CD14-positive monocyte (primary cell): ENCODE results near the gene DIAPH1. TPM values are rescaled to one million over a fixed set of nuclear protein-coding genes. Genes with fewer than 3 reads are reported as not detected.

Source experiments
- DNase-seq, 3 donors: peaks; one replicate each; pipeline ENCODE4 v3.0.0-alpha.2; 2011 to 2022
- H2AFZ ChIP-seq: 2 replicates; pipeline ENCODE4 v1.6.0; 2012; ENCODE audit warnings: mild to moderate bottlenecking, low read depth, low read length, inconsistent platforms; ENCODE audit not compliant: insufficient read depth, poor library complexity, severe bottlenecking
- H3K27ac ChIP-seq, 2 donors: 1 replicate in 1 of 2; 2 replicates in 1 of 2; pipeline ENCODE4 v1.5.1; 2012 to 2013; ENCODE audit warnings: low read length in 2 of 2, control low read depth in 1 of 2, inconsistent platforms in 1 of 2, low read depth in 1 of 2, mild to moderate bottlenecking in 1 of 2
- H3K27me3 ChIP-seq, 2 donors: one replicate each; pipeline versions ENCODE4 v1.6.0 to v1.6.1; 2011 to 2013; ENCODE audit warnings: low read length in 2 of 2; ENCODE audit not compliant: control insufficient read depth in 2 of 2, insufficient read depth in 2 of 2
- H3K36me3 ChIP-seq, 2 donors: replicated peaks in 1 of 2; 1 replicate in 1 of 2; 2 replicates in 1 of 2; pipeline versions ENCODE4 v1.5.1 to v1.6.1; 2012 to 2013; ENCODE audit warnings: low read length in 2 of 2, control low read depth in 1 of 2, inconsistent platforms in 1 of 2, mild to moderate bottlenecking in 1 of 2; ENCODE audit not compliant: insufficient read depth in 2 of 2, control insufficient read depth in 1 of 2
- H3K4me1 ChIP-seq, 2 donors: 1 replicate in 1 of 2; 2 replicates in 1 of 2; pipeline versions ENCODE4 v1.5.1 to v1.6.1; 2012 to 2013; ENCODE audit warnings: low read length in 2 of 2, control low read depth in 1 of 2, inconsistent platforms in 1 of 2, mild to moderate bottlenecking in 1 of 2, moderate library complexity in 1 of 2; ENCODE audit not compliant: insufficient read depth in 2 of 2, control insufficient read depth in 1 of 2
- H3K4me2 ChIP-seq: replicated peaks from 2 replicates; pipeline ENCODE3; 2012; ENCODE audit warnings: low read length, moderate library complexity, mild to moderate bottlenecking; ENCODE audit not compliant: poor library complexity, severe bottlenecking; ENCODE audit errors: extremely low read depth
- H3K4me3 ChIP-seq, 3 experiments: fragments of 200-600 bp in 1 of 3; sonication (generic) in 1 of 3; replicated peaks in 1 of 3; 1 replicate in 2 of 3; 2 replicates in 1 of 3; pipeline ENCODE4 v1.5.1; 2011 to 2013; ENCODE audit warnings: low read length in 3 of 3, mild to moderate bottlenecking in 3 of 3, control low read depth in 2 of 3, low read depth in 2 of 3, inconsistent platforms in 1 of 3, moderate library complexity in 1 of 3
- H3K79me2 ChIP-seq: 2 replicates; pipeline ENCODE4 v1.6.0; 2012; ENCODE audit warnings: mild to moderate bottlenecking, control low read depth, inconsistent platforms, low read length, moderate library complexity; ENCODE audit not compliant: insufficient read depth
- H3K9ac ChIP-seq: 2 replicates; pipeline ENCODE4 v1.6.0; 2017; ENCODE audit warnings: low read length, mild to moderate bottlenecking; ENCODE audit not compliant: insufficient read depth, poor library complexity, severe bottlenecking
- H3K9me3 ChIP-seq, 2 donors: replicated peaks in 1 of 2; 1 replicate in 1 of 2; 2 replicates in 1 of 2; pipeline versions ENCODE4 v1.5.1 to v1.6.1; 2012 to 2013; ENCODE audit warnings: low read length in 2 of 2, control low read depth in 1 of 2; ENCODE audit not compliant: control insufficient read depth in 1 of 2, insufficient read depth in 1 of 2
- H4K20me1 ChIP-seq: 2 replicates; pipeline ENCODE4 v1.6.0; 2012; ENCODE audit warnings: mild to moderate bottlenecking, low read length, control low read depth, moderate library complexity; ENCODE audit not compliant: insufficient read depth
- H3K27ac Mint-ChIP-seq, 7 donors: one replicate each; pipeline ENCODE4 v1.8.0; 2020; ENCODE audit warnings: mild to moderate bottlenecking in 7 of 7, mixed read lengths in 7 of 7, moderate library complexity in 6 of 7, inconsistent platforms in 2 of 7
- H3K27me3 Mint-ChIP-seq, 3 donors: one replicate each; pipeline ENCODE4 v1.8.0; 2021 to 2022; ENCODE audit warnings: low read depth in 3 of 3, mild to moderate bottlenecking in 3 of 3, mixed read lengths in 3 of 3, moderate library complexity in 3 of 3, inconsistent platforms in 1 of 3
- H3K36me3 Mint-ChIP-seq, 2 donors: one replicate each; pipeline ENCODE4 v1.8.0; 2020; ENCODE audit warnings: mixed read lengths in 2 of 2, inconsistent platforms in 1 of 2, mild to moderate bottlenecking in 1 of 2
- H3K4me1 Mint-ChIP-seq: one replicate; pipeline ENCODE4 v1.8.0; 2020; ENCODE audit warnings: mild to moderate bottlenecking, mixed read lengths
- H3K4me3 Mint-ChIP-seq, 2 donors: one replicate each; pipeline ENCODE4 v1.8.0; 2020; ENCODE audit warnings: mild to moderate bottlenecking in 2 of 2, mixed read lengths in 2 of 2, moderate library complexity in 1 of 2
- H3K9me3 Mint-ChIP-seq, 7 donors: one replicate each; pipeline ENCODE4 v1.8.0; 2020 to 2022; ENCODE audit warnings: mixed read lengths in 7 of 7, mild to moderate bottlenecking in 6 of 7, moderate library complexity in 6 of 7, inconsistent platforms in 2 of 7
- CTCF ChIP-seq: fragments of 200-600 bp; IDR thresholded peaks from one replicate; pipeline ENCODE4 v1.8.0; 2022; ENCODE audit warnings: antibody characterized with exemption, mild to moderate bottlenecking
- WGBS: methylation state at CpG from one replicate; pipeline ENCODE4 v1.1.5; 2013; ENCODE audit warnings: missing lambda C conversion rate; ENCODE audit not compliant: insufficient coverage; 5-methylcytosine and 5-hydroxymethylcytosine counted together
- intact Hi-C, 2 donors: fragments of 100-400 bp; cut with micrococcal nuclease; formaldehyde crosslinking; loops; one replicate each; pipeline versions ENCODE4 v1.15.0 to v1.15.1; 2023
- polyA plus RNA-seq, 3 donors: library from polyadenylated mRNA; depleted of rRNA in 1 of 3; unstranded in 2 of 3; stranded (reverse) in 1 of 3; fragments of 300-500 nt in 2 of 3; fragments of >200 nt in 1 of 3; fragmentation: Illumina TruSeq in 2 of 3; gene quantifications; 1 replicate in 2 of 3; 2 replicates in 1 of 3; pipeline ENCODE4 v1.2.3, GENCODE V29; 2012 to 2021

DIAPH1 gene
- polyA plus RNA-seq, 3 donors, result 60.2 to 140 (median 98.6) TPM

GRCh38 chr5:141477815-141478214, 141.0 kb downstream of the DIAPH1 start:
- Histone ChIP-seq H3K79me2 (no peaks in the 10 kb centered on the region), H3K27me3 (peaks cover 50 to 78% of the 10 kb centered on the region in 2 donors), H3K36me3 (no peaks in the 10 kb centered on the region), H3K9ac (no peak overlapping the region), H3K4me2 (no peak overlapping the region), H3K4me3 (no peak overlapping the region), H2AFZ (no peak overlapping the region), H4K20me1 (no peaks in the 10 kb centered on the region), H3K9me3 (peaks cover 0 to 20% of the 10 kb centered on the region in 2 donors), H3K4me1 (peaks cover 19 to 25% of the 10 kb centered on the region in 2 donors), H3K27ac (no peak overlapping the region)
- no peak for TF ChIP-seq CTCF
- H3K27me3 Mint-ChIP-seq, result peaks cover 49 to 72% (median 70%) of the 10 kb centered on the region in 3 donors
- no peak overlapping the region for H3K27ac Mint-ChIP-seq
- 65% methylated on average over 9 of the region's 13 CpGs for WGBS
- H3K36me3 Mint-ChIP-seq, result peaks cover 7 to 10% of the 10 kb centered on the region in 2 donors
- peaks cover 27% of the 10 kb centered on the region for H3K4me1 Mint-ChIP-seq
- peak overlapping the region in 1 of 2 donors; percentile 98 for H3K4me3 Mint-ChIP-seq
- no peak for DNase-seq
- intact Hi-C loops, result no loop called here
- H3K9me3 Mint-ChIP-seq, result peaks cover 0 to 28% (median 6%) of the 10 kb centered on the region in 7 donors

- peaks cover 19 to 25% of the 10 kb centered on the region in 2 donors for H3K4me1 ChIP-seq
- H2AFZ ChIP-seq, result no peak overlapping the region
- H3K9me3 ChIP-seq, result peaks cover 0 to 20% of the 10 kb centered on the region in 2 donors
- no peaks in the 10 kb centered on the region for H3K79me2 ChIP-seq
- H3K4me2 ChIP-seq, result peak overlapping the region; percentile 91
- H3K27ac ChIP-seq, result no peak overlapping the region
- peaks cover 7 to 10% of the 10 kb centered on the region in 2 donors for H3K36me3 Mint-ChIP-seq
- H3K27me3 ChIP-seq, result peaks cover 47 to 73% of the 10 kb centered on the region in 2 donors
- DNase-seq, result no peak
- no peak overlapping the region for H3K9ac ChIP-seq
- TF ChIP-seq CTCF, result no peak
- H3K9me3 Mint-ChIP-seq, result peaks cover 0 to 28% (median 6%) of the 10 kb centered on the region in 7 donors
- peak overlapping the region in 1 of 3 experiments; percentile 77 for H3K4me3 ChIP-seq
- H3K4me1 Mint-ChIP-seq, result peaks cover 27% of the 10 kb centered on the region
- H3K27me3 Mint-ChIP-seq, result peaks cover 43 to 68% (median 67%) of the 10 kb centered on the region in 3 donors
- intact Hi-C loops, result no loop called here
- H3K36me3 ChIP-seq, result no peaks in the 10 kb centered on the region
- H4K20me1 ChIP-seq, result no peaks in the 10 kb centered on the region
- peak overlapping the region; percentile 87 to 98 for H3K4me3 Mint-ChIP-seq
- H3K27ac Mint-ChIP-seq, result no peak overlapping the region
- WGBS, result 24% methylated on average over 22 of the region's 24 CpGs
Measured at GRCh38 chr5:141477044-141477575, 141.7 kb downstream of the DIAPH1 start.
